Measurements from ENCODE around the gene RIPPLY3.

Gene RIPPLY3

GRCh38 chr21:36980280-36981048, 26.0 kb upstream of the RIPPLY3 start:
- Histone ChIP-seq H3K27me3 (peaks cover 67% of the 10 kb centered on the region), H3K36me3 (no peaks in the 10 kb centered on the region), H3K4me1 (ENCODE audit: control insufficient read depth in 1 of 2, insufficient read depth in 1 of 2, low read depth in 1 of 2, low read length in 1 of 2) (peaks cover 0 to 5% of the 10 kb centered on the region in 2 experiments), H3K4me3 (ENCODE audit: low read depth in 1 of 2, low read length in 1 of 2) (no peak overlapping the region), H3K9me3 (no peaks in the 10 kb centered on the region), H3K27ac (no peak overlapping the region)
- TF ChIP-seq CTCF (IDR thresholded peaks at IDR 0.05): no peak

GRCh38 chr21:36981049-36981391, 25.5 kb upstream of the RIPPLY3 start:
- TF ChIP-seq CTCF (IDR thresholded peaks at IDR 0.05): no peak
- Histone ChIP-seq H3K9me3 (no peaks in the 10 kb centered on the region), H3K4me3 (ENCODE audit: low read depth in 1 of 2, low read length in 1 of 2) (no peak overlapping the region), H3K27me3 (peaks cover 67% of the 10 kb centered on the region), H3K36me3 (no peaks in the 10 kb centered on the region), H3K4me1 (ENCODE audit: control insufficient read depth in 1 of 2, insufficient read depth in 1 of 2, low read depth in 1 of 2, low read length in 1 of 2) (peaks cover 0 to 5% of the 10 kb centered on the region in 2 experiments), H3K27ac (no peak overlapping the region)

GRCh38 chr21:36981977-36982700, 24.4 kb upstream of the RIPPLY3 start:
- H3K4me1 ChIP-seq (ENCODE audit: control insufficient read depth in 1 of 2, insufficient read depth in 1 of 2, low read depth in 1 of 2, low read length in 1 of 2): no peaks in the 10 kb centered on the region
- TF ChIP-seq CTCF (IDR thresholded peaks at IDR 0.05): no peak
- H3K27ac ChIP-seq: no peak overlapping the region
- no peaks in the 10 kb centered on the region for H3K36me3 ChIP-seq
- peaks cover 61% of the 10 kb centered on the region for H3K27me3 ChIP-seq
- H3K9me3 ChIP-seq: no peaks in the 10 kb centered on the region
- H3K4me3 ChIP-seq (ENCODE audit: low read depth in 1 of 2, low read length in 1 of 2): no peak overlapping the region

- Histone ChIP-seq H3K4me3 (ENCODE audit: low read depth in 1 of 2, low read length in 1 of 2) (no peak overlapping the region), H3K36me3 (no peaks in the 10 kb centered on the region), H3K4me1 (ENCODE audit: control insufficient read depth in 1 of 2, insufficient read depth in 1 of 2, low read depth in 1 of 2, low read length in 1 of 2) (peaks cover 3 to 4% of the 10 kb centered on the region in 2 experiments), H3K27me3 (peaks cover 59% of the 10 kb centered on the region), H3K27ac (no peak overlapping the region), H3K9me3 (no peaks in the 10 kb centered on the region)
- TF ChIP-seq CTCF (IDR thresholded peaks at IDR 0.05): no peak
Observed at GRCh38 chr21:36985751-36986594, 20.5 kb upstream of the RIPPLY3 start.

GRCh38 chr21:36987845-36988244, 18.7 kb upstream of the RIPPLY3 start:
- no peak overlapping the region for H3K4me3 ChIP-seq (ENCODE audit: low read depth in 1 of 2, low read length in 1 of 2)
- peaks cover 53% of the 10 kb centered on the region for H3K27me3 ChIP-seq
- H3K4me1 ChIP-seq (ENCODE audit: control insufficient read depth in 1 of 2, insufficient read depth in 1 of 2, low read depth in 1 of 2, low read length in 1 of 2): peaks cover 3 to 4% of the 10 kb centered on the region in 2 experiments
- H3K9me3 ChIP-seq: no peaks in the 10 kb centered on the region
- TF ChIP-seq CTCF (IDR thresholded peaks at IDR 0.05): no peak
- no peak overlapping the region for H3K27ac ChIP-seq
- no peaks in the 10 kb centered on the region for H3K36me3 ChIP-seq

All from neutrophil (primary cell).